H9 (cell line): ENCODE measurements around the gene CACNB4. TPM values are rescaled to one million over a fixed set of nuclear protein-coding genes. Genes with fewer than 3 reads are reported as not detected.

Experiments
- DNase-seq: peaks from one replicate; pipeline ENCODE4 v3.0.0-alpha.2; 2017
- H2AFZ ChIP-seq: one replicate; pipeline ENCODE4 v1.6.1; 2013; ENCODE audit warnings: mild to moderate bottlenecking, low read length, control low read depth, moderate library complexity
- H2AK5ac ChIP-seq: 2 replicates; pipeline ENCODE4 v1.6.1; 2013; ENCODE audit warnings: low read length, control low read depth, mixed read lengths; ENCODE audit not compliant: insufficient read length
- H2BK120ac ChIP-seq: one replicate; pipeline ENCODE4 v1.6.1; 2013; ENCODE audit warnings: low read depth, mild to moderate bottlenecking, low read length, control low read depth, inconsistent platforms; ENCODE audit not compliant: poor library complexity, severe bottlenecking
- H2BK12ac ChIP-seq: 2 replicates; pipeline ENCODE4 v1.6.1; 2013; ENCODE audit warnings: low read length, control low read depth, mixed read lengths, low read depth; ENCODE audit not compliant: insufficient read length
- H2BK15ac ChIP-seq: 2 replicates; pipeline ENCODE4 v1.6.1; 2013; ENCODE audit warnings: low read depth, low read length, control low read depth
- H2BK20ac ChIP-seq: one replicate; pipeline ENCODE4 v1.6.1; 2013; ENCODE audit warnings: low read depth, mild to moderate bottlenecking, low read length, control low read depth, inconsistent platforms; ENCODE audit not compliant: poor library complexity, severe bottlenecking
- H2BK5ac ChIP-seq: 2 replicates; pipeline ENCODE4 v1.6.1; 2013; ENCODE audit warnings: low read length, control low read depth, mixed read lengths; ENCODE audit not compliant: insufficient read length
- H3K14ac ChIP-seq: 2 replicates; pipeline ENCODE4 v1.6.1; 2013; ENCODE audit warnings: low read length, control low read depth; ENCODE audit not compliant: insufficient read depth
- H3K18ac ChIP-seq: 2 replicates; pipeline ENCODE4 v1.6.1; 2013; ENCODE audit warnings: low read depth, mild to moderate bottlenecking, mixed read lengths, low read length, control low read depth; ENCODE audit not compliant: insufficient read length
- H3K23ac ChIP-seq: 2 replicates; pipeline ENCODE4 v1.6.1; 2013; ENCODE audit warnings: low read length, control low read depth, mixed read lengths, low read depth; ENCODE audit not compliant: insufficient read length
- H3K23me2 ChIP-seq: 2 replicates; pipeline ENCODE4 v1.6.1; 2013; ENCODE audit warnings: low read depth, mild to moderate bottlenecking, mixed read lengths, low read length, control low read depth; ENCODE audit not compliant: insufficient read length, poor library complexity, severe bottlenecking
- H3K27ac ChIP-seq: 2 replicates; pipeline ENCODE4 v1.5.1; 2013; ENCODE audit warnings: low read length, control low read depth, mixed read lengths, low read depth; ENCODE audit not compliant: insufficient read length
- H3K27me3 ChIP-seq: 2 replicates; pipeline ENCODE4 v1.6.1; 2013; ENCODE audit warnings: low read length, control low read depth, inconsistent platforms; ENCODE audit not compliant: insufficient read depth
- H3K4ac ChIP-seq: 2 replicates; pipeline ENCODE4 v1.6.1; 2013; ENCODE audit warnings: low read depth, mild to moderate bottlenecking, control low read depth, inconsistent platforms, low read length, moderate library complexity
- H3K4me1 ChIP-seq: 2 replicates; pipeline ENCODE4 v1.6.1; 2013; ENCODE audit warnings: low read length, control low read depth, inconsistent platforms; ENCODE audit not compliant: insufficient read depth
- H3K4me2 ChIP-seq: 2 replicates; pipeline ENCODE4 v1.6.1; 2013; ENCODE audit warnings: low read length, control low read depth, mixed read lengths; ENCODE audit not compliant: insufficient read length, insufficient read depth
- H3K56ac ChIP-seq: 2 replicates; pipeline ENCODE4 v1.6.1; 2013; ENCODE audit warnings: low read depth, mild to moderate bottlenecking, mixed read lengths, low read length, control low read depth; ENCODE audit not compliant: insufficient read length
- H3K79me1 ChIP-seq: 2 replicates; pipeline ENCODE4 v1.6.1; 2013; ENCODE audit warnings: low read depth, mild to moderate bottlenecking, moderate library complexity, low read length, control low read depth, inconsistent platforms; ENCODE audit not compliant: insufficient read depth, poor library complexity, severe bottlenecking
- H3K79me2 ChIP-seq: 2 replicates; pipeline ENCODE4 v1.6.1; 2013; ENCODE audit warnings: low read length, control low read depth, inconsistent platforms; ENCODE audit not compliant: insufficient read depth
- H3K9ac ChIP-seq: 2 replicates; pipeline ENCODE4 v1.6.1; 2013; ENCODE audit warnings: low read length, control low read depth, mixed read lengths; ENCODE audit not compliant: insufficient read length; ENCODE audit errors: extremely low read depth
- H3K9me3 ChIP-seq: one replicate; pipeline ENCODE4 v1.6.1; 2013; ENCODE audit warnings: low read depth, low read length, inconsistent platforms; ENCODE audit not compliant: control insufficient read depth
- H3T11ph ChIP-seq: one replicate; pipeline ENCODE4 v1.6.1; 2013; ENCODE audit warnings: mild to moderate bottlenecking, low read length, control low read depth, inconsistent platforms
- H4K20me1 ChIP-seq: one replicate; pipeline ENCODE4 v1.6.1; 2013; ENCODE audit not compliant: control insufficient read depth, insufficient read length, insufficient read depth
- H4K5ac ChIP-seq: 2 replicates; pipeline ENCODE4 v1.6.1; 2013; ENCODE audit warnings: low read depth, mild to moderate bottlenecking, mixed read lengths, low read length, control low read depth; ENCODE audit not compliant: insufficient read length
- H4K8ac ChIP-seq: replicated peaks from 2 replicates; pipeline ENCODE4 v1.6.1; 2013; ENCODE audit warnings: low read length, control low read depth, mixed read lengths, low read depth; ENCODE audit not compliant: insufficient read length
- H4K91ac ChIP-seq: 2 replicates; pipeline ENCODE4 v1.6.1; 2013; ENCODE audit warnings: low read depth, mild to moderate bottlenecking, moderate library complexity, mixed read lengths, low read length, control low read depth; ENCODE audit not compliant: insufficient read length
- H3K27ac Mint-ChIP-seq, 3 experiments: 2 replicates in 2 of 3; 3 replicates in 1 of 3; pipeline ENCODE4 v1.8.0; 2020 to 2021; ENCODE audit warnings: mixed read lengths in 3 of 3, mild to moderate bottlenecking in 1 of 3, moderate library complexity in 1 of 3
- H3K27me3 Mint-ChIP-seq: 2 replicates; pipeline ENCODE4 v1.8.0; 2021; ENCODE audit warnings: low read depth, mild to moderate bottlenecking, moderate library complexity, mixed read lengths
- H3K36me3 Mint-ChIP-seq, 3 experiments: 2 replicates in 2 of 3; 3 replicates in 1 of 3; pipeline ENCODE4 v1.8.0; 2020 to 2021; ENCODE audit warnings: low read depth in 3 of 3, mixed read lengths in 3 of 3; ENCODE audit not compliant: insufficient read depth in 1 of 3
- H3K4me1 Mint-ChIP-seq, 2 experiments: 2 replicates each; pipeline ENCODE4 v1.8.0; 2020; ENCODE audit warnings: mixed read lengths in 2 of 2
- H3K4me3 Mint-ChIP-seq, 2 experiments: 2 replicates in 1 of 2; 3 replicates in 1 of 2; pipeline ENCODE4 v1.8.0; 2020 to 2021; ENCODE audit warnings: mild to moderate bottlenecking in 2 of 2, mixed read lengths in 2 of 2, moderate library complexity in 1 of 2
- H3K9me3 Mint-ChIP-seq, 2 experiments: 2 replicates in 1 of 2; 3 replicates in 1 of 2; pipeline ENCODE4 v1.8.0; 2020; ENCODE audit warnings: mild to moderate bottlenecking in 2 of 2, mixed read lengths in 2 of 2, moderate library complexity in 1 of 2
- WGBS: extraction: QIAGEN DNeasy Blood & Tissue Kit; methylation state at CpG from one replicate; pipeline ENCODE4 v1.1.7; 2013; ENCODE audit warnings: missing lambda C conversion rate, low lambda C conversion rate, mixed read lengths; ENCODE audit not compliant: insufficient read length; ENCODE audit errors: extremely low coverage; 5-methylcytosine and 5-hydroxymethylcytosine counted together
- total RNA-seq: library from RNA; stranded (reverse); gene quantifications from 2 replicates; pipeline ENCODE4 v1.2.1, GENCODE V29; 2021
- TF ChIP-seq, protein P1 (sequence below): fragments of 200-600 bp; sonication (generic); conservative IDR thresholded peaks from 3 replicates; pipeline ENCODE4 v1.8.0; 2021; ENCODE audit warnings: antibody characterized with exemption, mild to moderate bottlenecking

CACNB4 gene
- total RNA-seq, 1 experiment from 2014 or later, result 1.4 TPM

DNA sequence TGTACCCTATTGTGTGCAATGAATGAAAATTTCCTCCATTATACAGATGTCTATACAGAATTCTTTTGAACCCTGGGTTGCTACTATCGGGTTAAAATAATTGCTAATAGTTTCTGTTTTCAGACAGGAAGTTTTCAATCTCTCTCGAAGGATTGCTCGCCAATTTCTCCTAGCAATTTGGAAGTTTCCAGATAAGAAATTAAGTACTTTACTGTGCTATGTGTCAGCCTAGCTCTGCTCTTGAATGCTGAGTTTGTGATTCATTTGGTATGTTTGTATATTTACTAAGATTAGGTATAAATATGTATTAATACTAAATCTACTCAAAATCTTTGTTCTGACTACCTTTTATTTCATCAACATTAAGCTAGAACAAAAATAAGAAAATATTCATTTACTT, 196.0 kb downstream of the CACNB4 start:
- no peak overlapping the region for H4K91ac ChIP-seq
- H2BK120ac ChIP-seq, result no peak overlapping the region
- no peak overlapping the region for H3K4me2 ChIP-seq
- H2BK12ac ChIP-seq, result no peak overlapping the region
- H3T11ph ChIP-seq, result no peak overlapping the region
- no peak overlapping the region for H4K5ac ChIP-seq
- Mint-ChIP-seq H3K36me3 (no peaks in the 10 kb centered on the region), H3K27ac (no peak overlapping the region), H3K4me1 (peaks cover 3 to 4% of the 10 kb centered on the region in 2 experiments), H3K9me3 (no peaks in the 10 kb centered on the region), H3K27me3 (no peaks in the 10 kb centered on the region), H3K4me3 (no peak overlapping the region)
- no peak overlapping the region for H3K56ac ChIP-seq
- no peak overlapping the region for H2BK5ac ChIP-seq
- no peak overlapping the region for H3K9ac ChIP-seq
- no peak for DNase-seq
- no peak overlapping the region for H3K14ac ChIP-seq
- H3K18ac ChIP-seq, result no peak overlapping the region
- H3K9me3 ChIP-seq, result no peaks in the 10 kb centered on the region
- H4K20me1 ChIP-seq, result no peaks in the 10 kb centered on the region
- no peaks in the 10 kb centered on the region for H3K23me2 ChIP-seq
- H2BK20ac ChIP-seq, result no peak overlapping the region
- H3K23ac ChIP-seq, result no peak overlapping the region
- no CpG with 5 or more reads among the region's 3 CpGs for WGBS
- H3K4me1 ChIP-seq, result no peaks in the 10 kb centered on the region
- TF ChIP-seq, protein P1, sequence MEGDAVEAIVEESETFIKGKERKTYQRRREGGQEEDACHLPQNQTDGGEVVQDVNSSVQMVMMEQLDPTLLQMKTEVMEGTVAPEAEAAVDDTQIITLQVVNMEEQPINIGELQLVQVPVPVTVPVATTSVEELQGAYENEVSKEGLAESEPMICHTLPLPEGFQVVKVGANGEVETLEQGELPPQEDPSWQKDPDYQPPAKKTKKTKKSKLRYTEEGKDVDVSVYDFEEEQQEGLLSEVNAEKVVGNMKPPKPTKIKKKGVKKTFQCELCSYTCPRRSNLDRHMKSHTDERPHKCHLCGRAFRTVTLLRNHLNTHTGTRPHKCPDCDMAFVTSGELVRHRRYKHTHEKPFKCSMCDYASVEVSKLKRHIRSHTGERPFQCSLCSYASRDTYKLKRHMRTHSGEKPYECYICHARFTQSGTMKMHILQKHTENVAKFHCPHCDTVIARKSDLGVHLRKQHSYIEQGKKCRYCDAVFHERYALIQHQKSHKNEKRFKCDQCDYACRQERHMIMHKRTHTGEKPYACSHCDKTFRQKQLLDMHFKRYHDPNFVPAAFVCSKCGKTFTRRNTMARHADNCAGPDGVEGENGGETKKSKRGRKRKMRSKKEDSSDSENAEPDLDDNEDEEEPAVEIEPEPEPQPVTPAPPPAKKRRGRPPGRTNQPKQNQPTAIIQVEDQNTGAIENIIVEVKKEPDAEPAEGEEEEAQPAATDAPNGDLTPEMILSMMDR, result no peak
- H3K27me3 ChIP-seq, result no peaks in the 10 kb centered on the region; the same call in 1 of the 2 replicates
- H2AFZ ChIP-seq, result no peak overlapping the region
- no peak overlapping the region for H2BK15ac ChIP-seq
- no peak overlapping the region for H4K8ac ChIP-seq
- H3K27ac ChIP-seq, result no peak overlapping the region
- H3K79me2 ChIP-seq, result no peaks in the 10 kb centered on the region
- no peak overlapping the region for H2AK5ac ChIP-seq
- H3K4ac ChIP-seq, result no peak overlapping the region
- H3K79me1 ChIP-seq, result no peaks in the 10 kb centered on the region
